CD4-positive, alpha-beta T cell treated with Interleukin-4 for 1 hour (primary cell): Measurements from ENCODE around the gene RBBP5.

Experiments used
- DNase-seq, 2 donors: peaks; one replicate each; pipeline ENCODE4 v3.0.0-alpha.2; 2020 to 2022

RBBP5 gene

GRCh38 chr1:205129447-205130029 lies 7.8 kb upstream of the RBBP5 start:
- DNase-seq: no peak

DNA sequence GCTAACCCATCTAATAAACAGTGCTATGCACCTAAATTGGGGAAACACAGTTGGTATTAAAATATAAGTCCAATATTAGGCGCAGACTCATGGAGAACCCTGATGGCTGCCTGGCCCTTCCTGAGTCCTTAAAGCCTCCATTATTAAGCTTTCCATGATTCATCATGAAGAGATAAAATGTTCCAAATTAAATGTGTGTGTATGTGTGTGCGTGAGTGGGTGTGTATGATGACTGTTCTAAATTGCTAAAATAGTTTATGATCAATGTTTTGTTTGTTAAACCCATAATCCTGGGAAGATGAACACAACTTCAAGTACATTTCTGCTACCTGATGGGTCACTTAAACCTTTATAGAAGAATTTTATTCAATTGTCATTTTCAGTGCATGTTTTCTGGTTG lies 6.3 kb upstream of the RBBP5 start:
- no peak for DNase-seq

DNA sequence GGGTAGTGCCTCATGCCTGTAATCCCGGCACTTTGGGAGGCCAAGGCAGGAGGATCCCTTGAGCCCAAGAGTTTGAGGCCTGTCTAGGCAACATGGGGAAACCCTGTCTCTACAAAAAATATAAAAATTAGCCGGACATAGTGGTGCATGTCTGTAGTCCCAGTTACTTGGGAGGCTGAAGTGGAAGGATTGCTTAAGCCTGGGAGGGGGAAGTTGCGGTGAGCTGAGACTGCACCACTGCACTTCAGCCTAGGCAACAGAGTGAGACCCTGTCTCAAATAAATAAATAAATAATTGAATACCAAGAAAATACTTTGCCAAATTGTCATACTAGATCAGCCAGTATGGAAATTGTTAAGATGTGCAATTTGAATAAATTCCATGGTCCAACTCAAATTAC lies 5.9 kb upstream of the RBBP5 start:
- DNase-seq: no peak

GRCh38 chr1:205124726-205125125 lies 2.9 kb upstream of the RBBP5 start:
- DNase-seq: no peak

DNA sequence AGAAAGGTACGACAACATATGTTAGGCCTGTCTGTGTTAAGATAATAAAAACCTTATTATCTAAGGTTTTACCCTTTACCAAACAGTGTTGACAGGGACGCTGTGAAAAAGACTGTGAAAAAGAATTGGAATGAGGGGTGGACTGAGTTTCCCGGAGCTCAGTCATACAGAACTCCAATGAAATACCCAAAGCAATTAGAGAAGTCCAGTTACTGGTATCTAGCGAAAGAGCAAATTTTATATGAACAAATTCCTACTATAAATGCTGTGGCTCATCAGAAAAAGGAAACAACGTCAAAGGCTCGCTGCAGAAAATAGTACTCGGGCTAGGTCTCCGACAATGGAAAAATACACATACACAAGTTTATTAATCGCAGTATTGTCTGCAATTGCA lies 708 bp upstream of the RBBP5 start:
- DNase-seq: no peak

GRCh38 chr1:205118752-205119151 lies 3.0 kb downstream of the RBBP5 start:
- no peak for DNase-seq

GRCh38 chr1:205111354-205111753 lies 10.4 kb downstream of the RBBP5 start:
- DNase-seq: no peak

DNA sequence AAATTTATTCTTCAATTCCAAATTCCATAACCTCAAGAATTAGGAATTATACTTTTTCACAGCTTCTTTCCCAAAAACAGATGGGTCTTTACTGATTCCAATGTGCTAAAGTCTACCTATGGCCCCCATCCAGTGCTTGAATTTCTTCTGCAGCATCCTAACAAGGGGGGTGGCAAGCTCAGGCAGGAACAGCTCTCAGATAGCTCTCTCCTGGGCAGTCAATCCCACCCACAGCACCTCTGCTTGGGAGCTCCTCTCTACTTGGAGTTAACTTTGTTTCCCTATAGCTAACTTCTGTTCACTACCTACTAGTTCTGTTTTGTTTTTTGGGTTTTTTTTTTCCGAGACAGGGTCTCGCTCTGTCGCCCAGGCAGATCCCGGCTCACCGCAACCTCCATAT lies 12.1 kb downstream of the RBBP5 start:
- DNase-seq: no peak

DNA sequence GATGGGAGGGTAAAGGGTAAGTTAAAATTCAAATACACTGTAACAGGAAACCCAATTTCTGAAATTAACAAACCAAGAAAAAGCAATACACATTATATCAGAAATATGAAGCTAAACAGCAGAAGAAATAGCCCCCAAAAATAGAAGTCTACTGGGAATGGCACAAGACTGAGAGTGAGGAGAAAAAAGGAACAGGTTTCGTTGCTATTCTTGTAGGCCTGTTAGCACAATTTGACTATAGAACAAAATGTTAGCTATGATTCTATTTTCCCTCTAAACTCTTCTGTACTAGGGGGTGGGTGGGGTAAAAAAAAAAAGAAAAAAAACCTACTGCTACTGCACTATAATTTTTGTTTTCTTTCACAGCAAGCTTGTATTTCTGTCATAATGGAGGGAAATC lies 12.5 kb downstream of the RBBP5 start:
- DNase-seq: no peak

- DNase-seq: no peak
Measured at GRCh38 chr1:205108464-205108863, 13.3 kb downstream of the RBBP5 start.

GRCh38 chr1:205107327-205107726 lies 14.5 kb downstream of the RBBP5 start:
- DNase-seq: no peak

- no peak for DNase-seq
Measured at GRCh38 chr1:205102404-205102803, 19.4 kb downstream of the RBBP5 start.

DNA sequence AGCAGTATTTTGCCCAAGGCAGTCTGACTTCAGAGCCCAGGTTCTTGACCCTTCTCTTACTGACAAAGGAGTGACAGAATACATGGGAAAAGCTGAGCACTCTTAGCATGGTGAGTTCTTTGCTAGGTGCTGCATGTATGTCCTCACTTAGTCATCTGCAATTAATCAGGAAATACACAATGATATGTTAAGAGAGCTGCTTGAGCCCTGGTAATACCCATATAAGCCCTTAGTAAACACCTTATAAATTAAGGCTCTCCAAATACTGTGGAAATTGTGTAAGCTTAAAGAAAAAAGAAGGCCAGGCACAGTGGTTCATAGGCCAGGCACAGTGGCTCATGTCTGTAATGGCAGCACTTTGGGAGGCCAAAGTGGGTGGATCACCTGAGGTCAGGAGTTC lies 23.5 kb downstream of the RBBP5 start:
- no peak for DNase-seq

DNA sequence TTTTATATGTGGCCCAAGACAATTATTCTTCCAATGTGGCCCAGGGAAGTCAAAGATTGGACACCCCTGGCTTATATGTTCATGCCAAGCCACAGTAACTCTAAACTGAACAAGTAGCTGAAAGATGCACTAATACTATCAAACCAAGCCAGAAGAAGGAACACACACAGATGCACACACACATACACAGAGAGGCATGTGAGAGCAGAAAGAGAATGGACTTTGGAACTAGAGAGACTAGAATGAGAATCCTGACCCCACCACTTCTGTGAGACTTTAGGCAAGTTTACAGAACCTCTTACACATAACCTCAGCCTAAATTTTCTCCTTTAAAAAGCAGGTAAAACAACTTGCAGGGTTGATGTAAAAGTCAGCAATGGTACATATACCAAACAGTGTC lies 26.4 kb downstream of the RBBP5 start:
- no peak for DNase-seq

DNA sequence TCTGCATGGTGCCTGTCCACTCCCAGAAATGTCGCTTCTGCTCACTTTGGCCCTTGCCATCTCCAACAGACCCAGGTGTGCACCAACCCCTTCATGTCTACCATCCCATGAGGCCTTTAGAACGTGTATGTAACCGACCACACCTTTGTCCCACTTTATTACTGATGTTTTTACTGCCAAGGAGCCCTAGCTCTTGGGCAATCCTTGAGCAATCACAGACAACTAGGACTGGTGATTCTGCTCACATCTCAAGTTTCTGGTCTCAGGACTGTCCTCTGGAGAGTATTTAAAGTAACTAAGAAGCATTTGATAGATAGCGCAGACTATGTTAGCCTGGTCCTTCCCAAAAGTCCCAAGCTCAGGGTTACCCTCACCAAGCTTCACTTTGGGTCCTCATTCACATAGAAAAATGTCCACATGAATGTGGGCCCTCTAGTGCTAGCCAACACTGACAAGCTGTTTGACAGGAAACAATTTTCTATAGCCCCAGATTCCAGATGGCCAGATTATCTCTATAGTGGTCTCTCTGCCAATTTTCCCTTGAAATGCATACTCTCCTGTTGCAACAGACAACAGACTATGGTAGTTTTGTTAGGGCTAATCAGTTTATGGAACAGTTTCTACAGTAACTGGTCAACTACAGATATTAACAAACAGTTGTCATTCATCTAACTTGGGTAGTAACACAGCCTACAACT lies 30.6 kb downstream of the RBBP5 start:
- no peak for DNase-seq

GRCh38 chr1:205088341-205088740 lies 33.4 kb downstream of the RBBP5 start:
- DNase-seq: no peak

GRCh38 chr1:205084360-205084759 lies 37.4 kb downstream of the RBBP5 start, which contains the start of gene TMEM81:
TMEM81 (minus strand) TSS chr1:205084460; CDS start chr1:205084320, 140 bp downstream.
- no peak for DNase-seq

DNA sequence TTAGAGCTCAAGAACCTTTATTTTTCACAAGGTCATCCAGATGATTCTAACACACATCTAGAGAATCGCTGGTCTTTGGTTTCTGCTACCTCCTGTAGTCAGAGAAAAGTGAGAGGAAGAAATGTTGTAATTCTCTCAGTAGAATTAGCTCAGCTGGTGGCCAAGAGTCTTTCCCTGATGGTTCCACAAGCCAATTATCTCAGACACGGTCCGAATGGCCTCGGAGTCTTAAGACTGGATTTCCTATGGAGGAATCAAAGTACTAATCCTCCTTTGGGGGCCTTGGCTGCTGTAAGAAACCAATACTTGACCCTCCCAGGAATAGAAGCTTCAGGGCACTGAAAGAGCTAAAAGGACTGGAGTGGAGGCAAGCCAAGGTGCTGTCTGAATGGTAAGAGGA lies 39.3 kb downstream of the RBBP5 start:
- DNase-seq: no peak

- no peak for DNase-seq
Measured at GRCh38 chr1:205077934-205078311, 43.9 kb downstream of the RBBP5 start.

DNA sequence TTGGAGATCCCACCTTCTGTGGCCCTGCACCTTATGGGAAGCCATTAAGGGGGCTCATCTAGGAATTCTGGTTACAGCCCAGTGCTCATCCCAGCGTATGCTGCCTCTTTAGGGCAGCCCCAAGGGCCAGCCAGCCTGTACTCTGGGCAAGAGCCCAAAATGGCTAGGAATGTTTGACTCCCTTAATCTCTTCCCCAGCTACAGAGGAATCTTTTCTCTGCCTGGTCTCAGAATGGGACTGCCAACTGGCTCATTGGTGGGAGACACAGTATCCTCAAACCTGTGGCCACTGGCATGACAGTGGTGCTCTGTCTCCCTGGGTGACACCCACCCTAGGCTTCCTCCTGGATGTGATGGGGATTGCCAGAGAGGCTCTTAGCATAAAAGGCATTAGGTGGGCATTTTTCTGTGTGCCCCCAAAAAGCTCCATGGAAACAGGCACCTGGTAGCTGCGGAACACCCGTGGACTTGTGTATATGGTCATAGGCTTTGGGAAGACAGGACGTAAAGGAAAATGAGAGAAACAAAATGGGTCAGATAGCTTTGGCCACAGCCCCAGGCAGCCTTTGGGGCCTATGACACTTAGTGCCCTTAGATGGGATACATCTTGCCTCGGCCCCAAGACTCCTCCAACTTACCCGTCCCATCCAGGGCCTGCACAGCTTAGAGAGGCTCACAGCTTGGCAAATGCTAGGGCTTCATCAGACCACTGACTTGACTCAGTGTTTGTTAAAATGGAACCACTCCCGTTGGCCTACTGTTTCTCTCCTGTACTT lies 44.4 kb downstream of the RBBP5 start:
- DNase-seq: no peak

DNA sequence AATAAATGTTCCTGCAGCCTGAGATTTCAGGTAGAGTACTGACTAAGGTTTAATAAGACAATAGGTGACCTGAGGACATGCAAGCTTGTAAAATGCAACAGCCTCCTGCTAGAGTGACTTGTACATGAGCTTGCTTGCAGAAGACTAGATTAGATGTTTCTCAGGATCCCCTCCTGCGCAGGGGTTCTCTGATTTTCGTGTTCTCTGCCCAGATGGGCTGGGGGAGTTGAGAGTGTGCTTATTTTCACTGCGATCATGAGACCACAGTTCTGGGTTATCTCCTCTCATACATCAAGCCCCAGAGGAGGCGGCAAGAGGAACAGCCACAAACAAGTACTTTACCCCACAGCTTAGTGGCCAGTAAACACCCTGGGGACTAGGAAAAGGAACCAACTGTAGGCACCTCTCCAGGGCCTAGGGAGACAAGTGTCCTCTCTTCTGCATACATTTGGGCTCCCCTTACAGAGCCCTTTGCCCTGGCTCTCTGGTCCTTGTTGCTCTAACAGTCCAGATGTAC lies 45.5 kb downstream of the RBBP5 start:
- DNase-seq: no peak

GRCh38 chr1:205075642-205076155 lies 46.1 kb downstream of the RBBP5 start:
- no peak for DNase-seq

DNA sequence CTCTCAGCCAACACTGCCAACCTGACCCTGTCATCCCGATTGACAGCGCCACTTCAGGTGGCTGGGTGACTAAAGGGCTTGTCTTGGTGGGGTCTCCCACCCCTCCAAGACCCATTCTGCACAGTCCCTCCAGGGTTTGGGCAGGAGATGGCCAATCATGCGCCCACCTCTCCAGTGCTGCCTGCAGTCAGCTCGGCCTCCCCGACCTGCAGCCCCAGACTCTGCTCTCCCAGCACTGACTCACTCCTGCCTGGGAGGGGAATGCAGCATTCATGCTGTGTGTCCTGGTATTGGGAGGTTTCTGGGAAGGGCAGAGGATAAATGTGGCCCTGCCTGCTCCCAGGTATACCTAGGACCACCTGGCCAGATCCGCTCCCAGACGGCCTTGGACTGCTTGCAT lies 47.3 kb downstream of the RBBP5 start:
- DNase-seq: no peak

- DNase-seq: no peak
Measured at GRCh38 chr1:205074084-205074483, 47.7 kb downstream of the RBBP5 start.
